IPS-11a (cell line): ENCODE results near the gene CTXND2.

Experiments used
- H3K4me3 ChIP-seq: one replicate; pipeline ENCODE4 v1.5.1; 2013; ENCODE audit warnings: low read depth, low read length, control low read depth

Gene CTXND2

DNA sequence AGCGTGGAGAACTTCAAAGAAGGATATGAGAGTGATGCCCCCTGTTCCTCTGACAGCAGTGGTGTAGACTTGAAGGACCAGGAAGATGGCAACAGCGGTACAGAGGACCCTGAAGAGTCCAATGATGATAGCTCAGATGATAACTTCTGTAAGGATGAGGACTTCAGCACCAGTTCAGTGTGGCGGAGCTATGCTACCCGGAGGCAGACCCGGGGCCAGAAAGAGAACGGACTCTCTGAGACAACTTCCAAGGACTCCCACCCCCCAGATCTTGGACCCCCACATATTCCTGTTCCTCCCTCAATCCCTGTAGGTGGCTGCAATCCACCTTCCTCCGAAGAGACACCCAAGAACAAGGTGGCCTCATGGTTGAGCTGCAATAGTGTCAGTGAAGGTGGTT is 73.7 kb downstream of the CTXND2 start:
- no peak overlapping the region for H3K4me3 ChIP-seq

DNA sequence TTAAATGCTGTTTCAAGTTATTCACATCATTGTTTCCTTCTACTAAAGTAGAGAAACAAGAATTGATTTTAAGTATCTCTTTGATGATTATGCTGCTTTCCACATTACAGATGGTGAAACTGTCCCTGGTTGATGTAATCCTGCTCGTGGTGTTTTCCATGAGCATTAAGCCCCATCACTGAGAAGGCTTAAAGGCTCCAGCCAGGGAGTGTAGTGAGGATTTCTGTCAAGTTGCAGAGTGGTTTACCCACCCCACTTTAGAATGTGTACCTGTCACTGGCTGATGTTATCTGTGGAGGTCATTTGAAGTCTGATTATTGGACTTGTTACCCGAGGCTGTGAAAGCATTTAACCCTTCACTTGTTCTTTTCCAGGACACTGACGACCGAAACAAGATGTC is 74.8 kb downstream of the CTXND2 start:
- no peak overlapping the region for H3K4me3 ChIP-seq
